ENCODE measurements around the gene SLC25A3. TPM values are rescaled to one million over a fixed set of nuclear protein-coding genes. Genes with fewer than 3 reads are reported as not detected.
A peak's percentile ranks its signal among the peaks of the same experiment; 100 is the strongest.

Gene SLC25A3
- total and polyA plus RNA-seq, 9 of the 15 experiments (the other 6 are each of a cell fraction or from before 2014, with no cell fraction given): 264 to 766 (median 495) TPM

- TF ChIP-seq ZNF274 (IDR thresholded peaks at IDR 0.05; ENCODE audit: borderline replicate concordance, low read depth, low read length) (no peak), ZNF263 (CRISPR knock-in tag; IDR thresholded peaks at IDR 0.05; ENCODE audit: borderline replicate concordance) (no peak), C11orf30 (IDR thresholded peaks at IDR 0.05; ENCODE audit: low read depth) (no peak), FOXK1 (CRISPR knock-in tag; IDR thresholded peaks at IDR 0.05; ENCODE audit: borderline replicate concordance) (no peak), KLF13 (tag; IDR thresholded peaks at IDR 0.05; ENCODE audit: borderline replicate concordance, low read depth) (no peak; the same call in 1 of the 2 replicates), ZNF830 (CRISPR knock-in tag; IDR thresholded peaks at IDR 0.05) (0 out of 2 replicates have a peak, but pooled peaks have one; percentile 50), BRCA1 (IDR thresholded peaks at IDR 0.05) (no peak), BRCA1 (CRISPR knock-in tag; IDR thresholded peaks at IDR 0.05) (no peak), ZNF444 (CRISPR knock-in tag; IDR thresholded peaks at IDR 0.05) (no peak), NR3C1 (CRISPR knock-in tag; IDR thresholded peaks at IDR 0.05) (no peak), ESRRB (CRISPR knock-in tag; IDR thresholded peaks at IDR 0.05; ENCODE audit: borderline replicate concordance) (no peak), ARID3B (CRISPR knock-in tag; IDR thresholded peaks at IDR 0.05; ENCODE audit: borderline replicate concordance) (no peak), IFI16 (CRISPR knock-in tag; IDR thresholded peaks at IDR 0.05) (no peak), TFE3 (CRISPR knock-in tag; IDR thresholded peaks at IDR 0.05) (no peak), TCF7L2 (IDR thresholded peaks at IDR 0.05; ENCODE audit: low read depth, low read length) (no peak), TAF1 (IDR thresholded peaks at IDR 0.05; ENCODE audit: control insufficient read depth, extremely low read depth, insufficient read depth, low read length, severe bottlenecking) (peak; percentile 74), NEUROD1 (IDR thresholded peaks at IDR 0.05; ENCODE audit: borderline replicate concordance, low read depth, low read length, partially characterized antibody) (peak; percentile 21), SIN3B (IDR thresholded peaks at IDR 0.05; ENCODE audit: low read depth) (no peak), RBM15 (IDR thresholded peaks at IDR 0.05; ENCODE audit: insufficient read depth, low read length) (no peak), TSHZ1 (CRISPR knock-in tag; IDR thresholded peaks at IDR 0.05) (0 out of 2 replicates have a peak, but pooled peaks have one; percentile 47), HDAC3 (IDR thresholded peaks at IDR 0.05; ENCODE audit: borderline replicate concordance, partially characterized antibody) (no peak)
These were observed 51.5 kb downstream of the SLC25A3 start, which contains the start of the genes APAF1 and IKBIP (continued) for GRCh38 chr12:98644712-98645571.

Data from K562 (cell line).